HEK293 (cell line): ENCODE results near the gene ELL2.
A peak's percentile ranks its signal among the peaks of the same experiment; 100 is the strongest.

Experiments
- CTCF ChIA-PET: fragments of 350-600 bp; formaldehyde crosslinking; extraction: SDS; loops from one replicate; lab custom pipeline; 2021; ENCODE audit warnings: antibody characterized with exemption; lab: Yijun Ruan, JAX
- POLR2A ChIA-PET: fragments of 300-600 bp; formaldehyde crosslinking; extraction: SDS; loops from one replicate; lab custom pipeline; 2020; ENCODE audit warnings: antibody characterized with exemption, inconsistent platforms; lab: Yijun Ruan, JAX
- H3K27ac ChIP-seq: fragments of 200-500 bp; sonication (Bioruptor generic); 2 replicates; pipeline ENCODE4 v1.5.1; 2014; ENCODE audit warnings: low read depth, low read length, control low read depth, inconsistent platforms; ENCODE audit errors: extremely low read depth
- H3K36me3 ChIP-seq, 2 experiments: fragments of 200-500 bp in 1 of 2; sonication (Bioruptor generic) in 1 of 2; 1 replicate in 1 of 2; 2 replicates in 1 of 2; pipeline ENCODE4 v1.5.1; 2014 to 2017; ENCODE audit warnings: inconsistent platforms in 2 of 2, low read length in 2 of 2; ENCODE audit not compliant: control insufficient read depth in 2 of 2, insufficient read depth in 1 of 2
- H3K4me1 ChIP-seq: fragments of 200-500 bp; sonication (Bioruptor generic); 2 replicates; pipeline ENCODE4 v1.5.1; 2014; ENCODE audit warnings: mild to moderate bottlenecking, low read length, inconsistent platforms; ENCODE audit not compliant: control insufficient read depth, insufficient read depth
- H3K4me3 ChIP-seq: 2 replicates; pipeline ENCODE4 v1.5.1; 2011; ENCODE audit warnings: low read depth, mild to moderate bottlenecking, control low read depth, low read length, moderate library complexity
- H3K9me3 ChIP-seq: fragments of 200-500 bp; sonication (Bioruptor generic); 2 replicates; pipeline ENCODE4 v1.5.1; 2014; ENCODE audit warnings: low read depth, low read length, inconsistent platforms; ENCODE audit not compliant: control insufficient read depth, insufficient read depth
- KLF8 ChIP-seq: fragments of 450-650 bp; formaldehyde crosslinking; IDR thresholded peaks from 2 replicates; pipeline ENCODE4 v1.5.1; 2016; ENCODE audit warnings: missing biosample characterization, missing genetic modification characterization
- PRDM1 ChIP-seq: fragments of 450-650 bp; formaldehyde crosslinking; IDR thresholded peaks from 2 replicates; pipeline ENCODE4; 2016; ENCODE audit warnings: missing biosample characterization, missing genetic modification characterization
- PRDM6 ChIP-seq: fragments of 450-650 bp; formaldehyde crosslinking; IDR thresholded peaks from 2 replicates; pipeline ENCODE4 v1.5.1; 2017; ENCODE audit warnings: missing biosample characterization, missing genetic modification characterization
- ZBTB11 ChIP-seq: fragments of 450-650 bp; formaldehyde crosslinking; conservative IDR thresholded peaks from 2 replicates; pipeline ENCODE4 v1.5.1; 2016; ENCODE audit warnings: low read depth, missing biosample characterization, missing genetic modification characterization
- ZEB2 ChIP-seq: fragments of 450-650 bp; formaldehyde crosslinking; IDR thresholded peaks from 2 replicates; pipeline ENCODE4 v1.5.1; 2016; ENCODE audit warnings: missing biosample characterization, missing genetic modification characterization
- ZNF10 ChIP-seq: fragments of 450-650 bp; formaldehyde crosslinking; IDR thresholded peaks from 2 replicates; pipeline ENCODE4 v1.5.1; 2017; ENCODE audit warnings: missing biosample characterization, missing genetic modification characterization
- ZNF112 ChIP-seq: fragments of 450-650 bp; formaldehyde crosslinking; IDR thresholded peaks from 2 replicates; pipeline ENCODE4 v1.5.0; 2017; ENCODE audit warnings: missing biosample characterization, missing genetic modification characterization
- ZNF138 ChIP-seq: fragments of 450-650 bp; formaldehyde crosslinking; IDR thresholded peaks from 2 replicates; pipeline ENCODE4 v1.5.1; 2016; ENCODE audit warnings: missing biosample characterization, missing genetic modification characterization, borderline replicate concordance
- ZNF157 ChIP-seq: fragments of 450-650 bp; formaldehyde crosslinking; IDR thresholded peaks from 2 replicates; pipeline ENCODE4 v1.5.1; 2016; ENCODE audit warnings: missing biosample characterization, missing genetic modification characterization
- ZNF174 ChIP-seq: fragments of 450-650 bp; formaldehyde crosslinking; IDR thresholded peaks from 2 replicates; pipeline ENCODE4 v1.5.0; 2017; ENCODE audit warnings: missing biosample characterization, mild to moderate bottlenecking, missing genetic modification characterization
- ZNF248 ChIP-seq: fragments of 450-650 bp; formaldehyde crosslinking; IDR thresholded peaks from 2 replicates; pipeline ENCODE4 v1.5.1; 2017; ENCODE audit warnings: missing biosample characterization, missing genetic modification characterization
- ZNF362 ChIP-seq: fragments of 450-650 bp; formaldehyde crosslinking; IDR thresholded peaks from 2 replicates; pipeline ENCODE4 v1.5.1; 2016; ENCODE audit warnings: missing biosample characterization, missing genetic modification characterization
- ZNF366 ChIP-seq: fragments of 450-650 bp; formaldehyde crosslinking; conservative IDR thresholded peaks from 2 replicates; pipeline ENCODE4 v1.5.1; 2016; ENCODE audit warnings: missing biosample characterization, missing genetic modification characterization
- ZNF544 ChIP-seq: fragments of 450-650 bp; formaldehyde crosslinking; IDR thresholded peaks from 2 replicates; pipeline ENCODE4 v1.5.0; 2017; ENCODE audit warnings: missing biosample characterization, missing genetic modification characterization
- ZNF549 ChIP-seq: fragments of 450-650 bp; IDR thresholded peaks from 2 replicates; pipeline ENCODE4 v1.5.1; 2018; ENCODE audit warnings: missing biosample characterization, missing genetic modification characterization, mild to moderate bottlenecking, inconsistent platforms, moderate library complexity
- ZNF571 ChIP-seq: fragments of 450-650 bp; formaldehyde crosslinking; IDR thresholded peaks from 2 replicates; pipeline ENCODE4 v1.5.0; 2017; ENCODE audit warnings: missing biosample characterization, missing genetic modification characterization
- ZNF585B ChIP-seq: fragments of 450-650 bp; formaldehyde crosslinking; IDR thresholded peaks from 2 replicates; pipeline ENCODE4 v1.5.1; 2016; ENCODE audit warnings: missing biosample characterization, missing genetic modification characterization
- ZSCAN16 ChIP-seq: fragments of 450-650 bp; formaldehyde crosslinking; IDR thresholded peaks from 2 replicates; pipeline ENCODE4 v1.5.1; 2016; ENCODE audit warnings: missing biosample characterization, missing genetic modification characterization
- ZSCAN23 ChIP-seq: fragments of 450-650 bp; formaldehyde crosslinking; IDR thresholded peaks from 2 replicates; pipeline ENCODE4 v1.5.1; 2016; ENCODE audit warnings: missing biosample characterization, missing genetic modification characterization
- TF ChIP-seq, protein P1 (sequence below): fragments of 450-650 bp; formaldehyde crosslinking; IDR thresholded peaks from 2 replicates; pipeline ENCODE4 v1.5.1; 2016; ENCODE audit warnings: missing biosample characterization, missing genetic modification characterization, borderline replicate concordance
- TF ChIP-seq, protein P2 (sequence below): fragments of 450-650 bp; formaldehyde crosslinking; IDR thresholded peaks from 2 replicates; pipeline ENCODE4 v1.5.1; 2017; ENCODE audit warnings: missing biosample characterization, missing genetic modification characterization

The ELL2 gene

GRCh38 chr5:95949810-95950209 lies 11.8 kb downstream of the ELL2 start:
- peaks cover 0 to 7% of the 10 kb centered on the region in 2 experiments; a peak in 2 of 3 replicates for H3K36me3 ChIP-seq
- H3K27ac ChIP-seq = no peak overlapping the region
- CTCF ChIA-PET = no interaction called here
- H3K4me1 ChIP-seq = peaks cover 6% of the 10 kb centered on the region
- H3K4me3 ChIP-seq = no peak overlapping the region
- no peaks in the 10 kb centered on the region for H3K9me3 ChIP-seq
- TF ChIP-seq PRDM6 (tag by site-specific recombination) (peak; percentile 79), ZNF366 (no peak), ZNF138 (tag by site-specific recombination) (no peak), ZNF544 (tag by site-specific recombination) (no peak), PRDM1 (tag by site-specific recombination) (peak; percentile 53; the same call in 1 of the 2 replicates), ZNF362 (tag by site-specific recombination) (no peak), ZSCAN23 (tag by site-specific recombination) (no peak)
- TF ChIP-seq, all 188 proteins: peak for 2
- POLR2A ChIA-PET = no interaction called here

DNA sequence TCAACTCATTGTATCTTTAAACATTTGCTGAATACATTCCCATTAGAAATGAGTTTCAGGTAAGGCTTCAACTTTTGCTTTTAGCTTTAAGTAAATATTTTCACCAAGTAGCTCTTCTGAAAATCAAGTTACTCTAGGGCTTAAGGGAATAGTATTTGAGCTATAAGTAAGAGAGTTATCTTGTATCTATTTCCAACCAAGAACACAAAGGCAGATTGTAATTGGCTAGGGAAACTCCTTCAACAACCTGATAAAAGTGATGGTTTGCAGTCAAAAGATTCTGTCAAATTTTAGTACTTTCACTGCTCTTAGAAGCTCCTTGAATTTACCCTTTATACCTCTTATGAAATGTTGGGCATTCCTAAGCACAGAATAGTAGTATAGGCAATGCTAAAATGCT lies 13.0 kb downstream of the ELL2 start:
- ChIA-PET POLR2A (no interaction called here), CTCF (interaction anchor here (0.6 to 0.9 kb wide), 3 partner anchors 10 to 299 kb away, joined by 3 to 4 read pairs (median 3); no protein-coding TSS in a partner anchor)
- H3K36me3 ChIP-seq = peaks cover 0 to 7% of the 10 kb centered on the region in 2 experiments; a peak in 2 of 3 replicates
- H3K4me1 ChIP-seq = peaks cover 6% of the 10 kb centered on the region
- TF ChIP-seq ZNF157 (tag by site-specific recombination) (no peak), ZNF571 (tag by site-specific recombination) (no peak), ZNF585B (no peak), ZNF174 (no peak)
- no peak overlapping the region for H3K4me3 ChIP-seq
- no peaks in the 10 kb centered on the region for H3K9me3 ChIP-seq
- no peak overlapping the region for H3K27ac ChIP-seq

GRCh38 chr5:95946451-95946850 lies 15.2 kb downstream of the ELL2 start:
- ChIA-PET CTCF (interaction anchor here (1.1 kb wide), 1 partner anchor 12 kb away, joined by 3 read pairs; no protein-coding TSS in a partner anchor), POLR2A (no interaction called here)
- Histone ChIP-seq H3K27ac (no peak overlapping the region), H3K36me3 (no peaks in the 10 kb centered on the region; a peak in 1 of 3 replicates), H3K4me3 (no peak overlapping the region), H3K9me3 (no peaks in the 10 kb centered on the region), H3K4me1 (peaks cover 12% of the 10 kb centered on the region)
- TF ChIP-seq ZNF10 (tag by site-specific recombination) (no peak), ZEB2 (tag by site-specific recombination) (no peak), ZNF112 (tag by site-specific recombination) (no peak), KLF8 (no peak), ZNF248 (no peak), ZBTB11 (tag by site-specific recombination) (no peak), ZNF549 (tag by site-specific recombination) (no peak), ZSCAN16 (tag by site-specific recombination) (no peak)
- TF ChIP-seq, protein P1, sequence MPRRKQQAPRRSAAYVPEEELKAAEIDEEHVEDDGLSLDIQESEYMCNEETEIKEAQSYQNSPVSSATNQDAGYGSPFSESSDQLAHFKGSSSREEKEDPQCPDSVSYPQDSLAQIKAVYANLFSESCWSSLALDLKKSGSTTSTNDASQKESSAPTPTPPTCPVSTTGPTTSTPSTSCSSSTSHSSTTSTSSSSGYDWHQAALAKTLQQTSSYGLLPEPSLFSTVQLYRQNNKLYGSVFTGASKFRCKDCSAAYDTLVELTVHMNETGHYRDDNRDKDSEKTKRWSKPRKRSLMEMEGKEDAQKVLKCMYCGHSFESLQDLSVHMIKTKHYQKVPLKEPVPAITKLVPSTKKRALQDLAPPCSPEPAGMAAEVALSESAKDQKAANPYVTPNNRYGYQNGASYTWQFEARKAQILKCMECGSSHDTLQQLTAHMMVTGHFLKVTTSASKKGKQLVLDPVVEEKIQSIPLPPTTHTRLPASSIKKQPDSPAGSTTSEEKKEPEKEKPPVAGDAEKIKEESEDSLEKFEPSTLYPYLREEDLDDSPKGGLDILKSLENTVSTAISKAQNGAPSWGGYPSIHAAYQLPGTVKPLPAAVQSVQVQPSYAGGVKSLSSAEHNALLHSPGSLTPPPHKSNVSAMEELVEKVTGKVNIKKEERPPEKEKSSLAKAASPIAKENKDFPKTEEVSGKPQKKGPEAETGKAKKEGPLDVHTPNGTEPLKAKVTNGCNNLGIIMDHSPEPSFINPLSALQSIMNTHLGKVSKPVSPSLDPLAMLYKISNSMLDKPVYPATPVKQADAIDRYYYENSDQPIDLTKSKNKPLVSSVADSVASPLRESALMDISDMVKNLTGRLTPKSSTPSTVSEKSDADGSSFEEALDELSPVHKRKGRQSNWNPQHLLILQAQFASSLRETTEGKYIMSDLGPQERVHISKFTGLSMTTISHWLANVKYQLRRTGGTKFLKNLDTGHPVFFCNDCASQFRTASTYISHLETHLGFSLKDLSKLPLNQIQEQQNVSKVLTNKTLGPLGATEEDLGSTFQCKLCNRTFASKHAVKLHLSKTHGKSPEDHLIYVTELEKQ (tag by site-specific recombination) = no peak
- TF ChIP-seq, protein P2, sequence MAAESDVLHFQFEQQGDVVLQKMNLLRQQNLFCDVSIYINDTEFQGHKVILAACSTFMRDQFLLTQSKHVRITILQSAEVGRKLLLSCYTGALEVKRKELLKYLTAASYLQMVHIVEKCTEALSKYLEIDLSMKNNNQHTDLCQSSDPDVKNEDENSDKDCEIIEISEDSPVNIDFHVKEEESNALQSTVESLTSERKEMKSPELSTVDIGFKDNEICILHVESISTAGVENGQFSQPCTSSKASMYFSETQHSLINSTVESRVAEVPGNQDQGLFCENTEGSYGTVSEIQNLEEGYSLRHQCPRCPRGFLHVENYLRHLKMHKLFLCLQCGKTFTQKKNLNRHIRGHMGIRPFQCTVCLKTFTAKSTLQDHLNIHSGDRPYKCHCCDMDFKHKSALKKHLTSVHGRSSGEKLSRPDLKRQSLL = no peak
